K562 (cell line): ENCODE results near the gene ATXN10. TPM values are rescaled to one million over a fixed set of nuclear protein-coding genes. Genes with fewer than 3 reads are reported as not detected.

ENCODE experiments used
- ATAC-seq: fragments of 200-7000 bp; cut with Tn5 transposase; 3 replicates; pipeline ENCODE4 v1.9.1; 2020; ENCODE audit warnings: moderate library complexity
- BruUV-seq: library from RNA; stranded (reverse); fragments of 400-500 nt; replicated peaks from 2 replicates; lab custom pipeline; 2021; lab: Mats Ljungman, UMichigan
- CTCF ChIA-PET: fragments of 300-600 bp; formaldehyde crosslinking; extraction: SDS; loops from one replicate; lab custom pipeline; 2021; ENCODE audit warnings: low intra/inter-chr PET ratio; lab: Yijun Ruan, JAX
- POLR2A ChIA-PET: fragments of 300-600, 350-650 bp; sonication (Branson Sonifier 250); formaldehyde crosslinking; extraction: SDS; loops from one replicate; lab custom pipeline; 2021; ENCODE audit warnings: antibody characterized with exemption, inconsistent platforms; lab: Yijun Ruan, JAX
- DNase-seq, 4 experiments: peaks; one replicate each; pipeline versions ENCODE4 v3.0.0 to v3.0.0-alpha.2; 2011 to 2018; ENCODE audit warnings: low spot score in 3 of 4, mixed read lengths in 3 of 4; ENCODE audit errors: extremely low read depth in 1 of 4
- FAIRE-seq: peaks from 2 replicates; lab custom pipeline; 2011; peaks lifted over from hg19 to GRCh38; lab: Jason Lieb, UNC
- H2AFZ ChIP-seq: 2 replicates; pipeline ENCODE4 v1.6.0; 2011; ENCODE audit warnings: low read depth, low read length, control low read depth, inconsistent platforms
- H3K27ac ChIP-seq: fragments of 200-600 bp; 3 replicates; pipeline ENCODE4 v1.8.0; 2011; ENCODE audit warnings: low read depth, mild to moderate bottlenecking, control low read depth, inconsistent platforms, low read length, moderate library complexity, mixed read lengths; ENCODE audit errors: extremely low read depth
- H3K27me3 ChIP-seq, 2 experiments: fragments of 300-600 bp in 1 of 2; 2 replicates in 1 of 2; 3 replicates in 1 of 2; pipeline versions ENCODE4 v1.6.0 to v1.8.0; 2011; ENCODE audit warnings: inconsistent platforms in 2 of 2, low read length in 2 of 2, mild to moderate bottlenecking in 1 of 2, mixed read lengths in 1 of 2, moderate library complexity in 1 of 2; ENCODE audit not compliant: control insufficient read depth in 2 of 2, insufficient read depth in 2 of 2
- H3K36me3 ChIP-seq: fragments of 300-600 bp; 3 replicates; pipeline ENCODE4 v1.8.0; 2011; ENCODE audit warnings: mild to moderate bottlenecking, low read length, inconsistent platforms; ENCODE audit not compliant: control insufficient read depth, insufficient read depth
- H3K4me1 ChIP-seq, 2 experiments: fragments of 200-600 bp in 1 of 2; replicated peaks in 1 of 2; 2 replicates in 1 of 2; 3 replicates in 1 of 2; pipeline versions ENCODE4 v1.5.1 to v1.8.0; 2011; ENCODE audit warnings: inconsistent platforms in 2 of 2, low read length in 2 of 2, mild to moderate bottlenecking in 1 of 2, mixed read lengths in 1 of 2, moderate library complexity in 1 of 2; ENCODE audit not compliant: control insufficient read depth in 2 of 2, insufficient read depth in 2 of 2
- H3K4me2 ChIP-seq: 2 replicates; pipeline ENCODE4 v1.6.1; 2011; ENCODE audit warnings: low read length, control low read depth, inconsistent platforms, mixed read lengths; ENCODE audit not compliant: insufficient read depth
- H3K4me3 ChIP-seq: fragments of 200-600 bp; sonication (generic), shearing (Covaris generic); 2 replicates; pipeline ENCODE4 v1.5.1; 2016; ENCODE audit warnings: control low read depth, inconsistent platforms
- H3K79me2 ChIP-seq: fragments of 200-600 bp; 3 replicates; pipeline ENCODE4 v1.8.0; 2011; ENCODE audit warnings: low read length, inconsistent platforms; ENCODE audit not compliant: control insufficient read depth, insufficient read depth
- H3K9ac ChIP-seq, 2 experiments: 2 replicates each; pipeline versions ENCODE4 v1.6.0 to v1.6.1; 2011; ENCODE audit warnings: low read depth in 2 of 2, low read length in 2 of 2, control low read depth in 1 of 2, inconsistent platforms in 1 of 2, mild to moderate bottlenecking in 1 of 2, mixed read lengths in 1 of 2; ENCODE audit not compliant: insufficient read depth in 1 of 2
- H3K9me1 ChIP-seq: one replicate; pipeline ENCODE4 v1.6.0; 2011; ENCODE audit warnings: inconsistent platforms, mild to moderate bottlenecking, low read length, moderate library complexity; ENCODE audit not compliant: control insufficient read depth, insufficient read depth
- H3K9me3 ChIP-seq: replicated peaks from 2 replicates; pipeline ENCODE4 v1.5.1; 2011; ENCODE audit warnings: low read depth, low read length, inconsistent platforms; ENCODE audit not compliant: control insufficient read depth, insufficient read depth
- H4K20me1 ChIP-seq: replicated peaks from 2 replicates; pipeline ENCODE4 v1.6.1; 2011; ENCODE audit warnings: low read length, inconsistent platforms, mixed read lengths; ENCODE audit not compliant: control insufficient read depth, insufficient read depth
- HNRNPLL ChIP-seq: fragments of 200-400 bp; formaldehyde crosslinking; IDR thresholded peaks from 2 replicates; pipeline ENCODE4 v1.6.1; 2017; ENCODE audit warnings: low read length, low read depth, mild to moderate bottlenecking; ENCODE audit not compliant: poor library complexity, severe bottlenecking
- PBX2 ChIP-seq, 2 experiments: IDR thresholded peaks in 1 of 2; conservative IDR thresholded peaks in 1 of 2; 2 replicates each; pipeline ENCODE4 v1.6.1; 2016; ENCODE audit warnings: low read depth in 2 of 2, mild to moderate bottlenecking in 1 of 2, missing compliant biosample characterization in 1 of 2, missing genetic modification characterization in 1 of 2, moderate library complexity in 1 of 2
- ZNF507 ChIP-seq: conservative IDR thresholded peaks from 2 replicates; pipeline ENCODE4 v1.6.1; 2017; ENCODE audit warnings: missing genetic modification characterization, missing compliant biosample characterization
- WGBS: fragments of 100-300 bp; shearing (Covaris generic); methylation state at CpG from one replicate; pipeline ENCODE4 v1.1.6; 2016; ENCODE audit warnings: low coverage, mixed read lengths; ENCODE audit not compliant: insufficient coverage; ENCODE audit errors: missing lambda C conversion rate; 5-methylcytosine and 5-hydroxymethylcytosine counted together
- in situ Hi-C: fragments of 300-500 bp; cut with MboI; formaldehyde crosslinking; loops from 4 replicates; pipeline ENCODE4 v1.15.0; 2018; ENCODE audit warnings: inconsistent platforms, mixed read lengths
- intact Hi-C: fragments of 100-400 bp; cut with micrococcal nuclease; formaldehyde crosslinking; loops from 2 replicates; pipeline ENCODE4 v1.14.2; 2022
- polyA plus RNA-seq, 8 experiments: library from polyadenylated mRNA; depleted of rRNA in 4 of 8; stranded (reverse) in 5 of 8; unstranded in 3 of 8; fragments of >200 nt; fragmentation: Nextera tagmentation in 2 of 8; fragmentation: Illumina TruSeq in 1 of 8; extraction: Ambion mirVana in 2 of 8; extraction: Trizol in 1 of 8; gene quantifications; 2 replicates each; pipeline versions ENCODE4 v1.2.1 to v1.2.3, GENCODE V29; 2011 to 2014; ENCODE audit warnings: inconsistent platforms in 1 of 8, missing spikeins in 1 of 8
- total RNA-seq, 7 experiments: library from RNA; depleted of rRNA in 6 of 7; stranded (reverse); fragments of >200 nt in 6 of 7; fragmentation: Illumina TruSeq in 2 of 7; extraction: Trizol in 2 of 7; gene quantifications; 2 replicates each; pipeline versions ENCODE4 v1.2.1 to v1.2.3, GENCODE V29; 2011 to 2021; ENCODE audit warnings: low replicate concordance in 1 of 7
- TF ChIP-seq, protein P1 (sequence below): fragments of 450-650 bp; IDR thresholded peaks from 2 replicates; pipeline ENCODE4 v1.6.1; 2016

ATXN10 gene
- total and polyA plus RNA-seq, 9 of the 15 experiments (the other 6 are each of a cell fraction or from before 2014, with no cell fraction given) = 11.5 to 190 (median 33.6) TPM

DNA sequence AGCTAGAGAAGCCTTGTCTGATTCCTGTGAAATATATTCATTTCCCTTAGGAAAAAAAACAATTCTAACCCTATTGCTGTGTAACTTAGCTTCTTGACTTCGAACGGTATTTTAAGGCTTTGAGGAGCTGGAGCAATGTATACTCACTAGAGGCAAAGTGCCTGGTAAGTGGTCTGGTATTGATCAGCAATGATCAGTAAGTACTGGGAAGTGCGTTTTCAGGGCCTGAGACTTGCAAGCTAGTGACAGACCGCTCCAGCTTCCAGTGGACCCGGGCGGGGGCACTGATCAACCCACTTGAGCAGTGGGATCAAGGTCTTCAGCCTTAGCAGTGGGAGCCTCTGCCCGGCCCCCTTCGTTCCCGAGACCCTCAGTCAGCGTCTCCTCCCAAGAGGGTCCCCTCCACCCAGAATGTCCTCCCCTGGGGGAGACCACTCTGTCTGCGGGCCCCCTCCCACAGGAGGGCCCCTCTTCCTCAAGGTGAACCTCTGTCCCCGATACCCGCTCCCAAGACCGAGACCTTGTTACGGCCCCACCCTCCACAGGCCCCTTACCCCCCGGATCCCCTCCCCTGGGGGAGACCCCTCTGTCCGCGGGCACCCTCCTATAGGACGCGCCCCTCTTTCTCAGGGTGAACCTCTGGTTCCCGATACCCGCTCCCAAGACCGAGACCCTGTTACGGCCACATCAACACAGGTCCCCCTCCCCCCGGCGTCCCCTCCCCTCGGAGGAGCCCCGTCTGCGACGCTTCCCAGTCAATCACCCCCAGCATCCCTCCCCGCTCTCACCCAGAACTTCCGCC, 452 bp upstream of the ATXN10 start:
- peak overlapping the region; percentile 89 to 97; a peak in 3 of 4 replicates for H3K9ac ChIP-seq
- no peak; the same call in 2 of the 3 replicates for ATAC-seq
- H3K4me1 ChIP-seq = peaks cover 18% of the 10 kb centered on the region in 2 experiments; a peak in 4 of 5 replicates
- POLR2A ChIA-PET = interaction anchor here (1.3 kb wide), 1 partner anchor 31 kb away, joined by 3 read pairs; no protein-coding TSS in a partner anchor
- DNase-seq = no peak
- peaks cover 45% of the 10 kb centered on the region for H3K79me2 ChIP-seq
- intact Hi-C loops = no loop called here
- in situ Hi-C loops = no loop called here
- no peaks in the 10 kb centered on the region for H3K9me3 ChIP-seq
- FAIRE-seq = no peak
- 78% methylated on average over 9 of the region's 32 CpGs for WGBS
- peak overlapping the region; percentile 82; the same call in 1 of the 3 replicates for H3K27ac ChIP-seq
- H3K9me1 ChIP-seq = no peaks in the 10 kb centered on the region
- H3K4me3 ChIP-seq = peak overlapping the region; percentile 70
- no peaks in the 10 kb centered on the region; a peak in 1 of 5 replicates for H3K27me3 ChIP-seq
- peak overlapping the region; percentile 87; the same call in 1 of the 2 replicates for H2AFZ ChIP-seq
- peak overlapping the region; percentile 93 for H3K4me2 ChIP-seq
- TF ChIP-seq, protein P1, sequence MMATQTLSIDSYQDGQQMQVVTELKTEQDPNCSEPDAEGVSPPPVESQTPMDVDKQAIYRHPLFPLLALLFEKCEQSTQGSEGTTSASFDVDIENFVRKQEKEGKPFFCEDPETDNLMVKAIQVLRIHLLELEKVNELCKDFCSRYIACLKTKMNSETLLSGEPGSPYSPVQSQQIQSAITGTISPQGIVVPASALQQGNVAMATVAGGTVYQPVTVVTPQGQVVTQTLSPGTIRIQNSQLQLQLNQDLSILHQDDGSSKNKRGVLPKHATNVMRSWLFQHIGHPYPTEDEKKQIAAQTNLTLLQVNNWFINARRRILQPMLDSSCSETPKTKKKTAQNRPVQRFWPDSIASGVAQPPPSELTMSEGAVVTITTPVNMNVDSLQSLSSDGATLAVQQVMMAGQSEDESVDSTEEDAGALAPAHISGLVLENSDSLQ = peak; percentile 90
- no peak for TF ChIP-seq ZNF507
- peak; percentile 9 for TF ChIP-seq HNRNPLL
- TF ChIP-seq PBX2 (CRISPR knock-in tag; IDR thresholded peaks at IDR 0.05; ENCODE audit: low read depth) = no peak
- peak; percentile 37; the same call in 1 of the 2 replicates for TF ChIP-seq PBX2 (tag; conservative IDR thresholded peaks at IDR 0.05; ENCODE audit: low read depth)
- no TSS peak for BruUV-seq
- peaks cover 7% of the 10 kb centered on the region; the same call in 1 of the 2 replicates for H4K20me1 ChIP-seq
- CTCF ChIA-PET = no interaction called here
- peaks cover 5% of the 10 kb centered on the region; the same call in 2 of the 3 replicates for H3K36me3 ChIP-seq
